ENCODE data around the gene PEDS1.
"Not testable (repeated sequence)": the region's sequence is repeated elsewhere in the genome, so short reads cannot be mapped to it uniquely, and the experiment has no call there.

PEDS1 gene

DNA sequence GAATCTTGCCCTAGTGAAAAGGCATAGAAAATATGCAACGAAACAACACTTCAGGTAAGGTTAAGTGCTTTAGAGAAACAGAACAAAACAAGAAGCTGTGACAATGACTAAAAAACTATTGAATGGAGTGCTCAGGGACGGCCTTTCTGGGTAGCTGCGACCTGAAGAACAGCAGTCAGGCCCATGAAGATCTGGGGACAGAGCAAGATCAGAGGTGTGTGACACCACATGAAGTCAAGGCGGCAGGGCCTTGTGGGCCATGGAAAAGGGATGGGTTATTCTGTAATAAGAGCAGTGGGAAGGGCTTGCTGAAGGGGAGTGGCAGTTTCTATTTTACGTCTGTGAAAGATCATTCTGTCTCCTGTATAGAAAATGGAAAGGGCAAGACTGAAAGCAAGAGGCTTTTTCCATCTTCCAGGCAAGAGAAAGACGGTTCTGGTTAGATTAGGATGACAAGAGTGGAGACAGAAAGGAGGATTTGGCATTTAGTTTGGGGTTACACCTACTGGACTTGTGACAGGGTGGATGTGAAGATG, 45.7 kb downstream of the PEDS1 start:
- Histone ChIP-seq H3K27me3 (ENCODE audit: insufficient read depth, poor library complexity, severe bottlenecking) (no peaks in the 10 kb centered on the region), H3K27ac (replicated peaks) (no peak overlapping the region), H3K4me3 (replicated peaks; ENCODE audit: insufficient read depth, low read length) (no peak overlapping the region)
- TF ChIP-seq REST (IDR thresholded peaks at IDR 0.05; ENCODE audit: insufficient replicate concordance, low read depth) = no peak
- no peak for TF ChIP-seq GABPA (IDR thresholded peaks at IDR 0.05; ENCODE audit: low read depth)
- TF ChIP-seq CTCF (IDR thresholded peaks at IDR 0.05; ENCODE audit: insufficient read depth, low read length) = no peak
- no peak for TF ChIP-seq SPI1 (IDR thresholded peaks at IDR 0.05; ENCODE audit: borderline replicate concordance, low read depth)
- no peak for TF ChIP-seq POLR2AphosphoS5 (IDR thresholded peaks at IDR 0.05; ENCODE audit: low read depth)
- no peak for DNase-seq (ENCODE audit: low read depth in 1 of 2, low spot score in 1 of 2)

- no peak for TF ChIP-seq GABPA (IDR thresholded peaks at IDR 0.05; ENCODE audit: low read depth)
- TF ChIP-seq SPI1 (IDR thresholded peaks at IDR 0.05; ENCODE audit: borderline replicate concordance, low read depth) = no peak
- TF ChIP-seq CTCF (IDR thresholded peaks at IDR 0.05; ENCODE audit: insufficient read depth, low read length) = no peak
- no peak for TF ChIP-seq REST (IDR thresholded peaks at IDR 0.05; ENCODE audit: insufficient replicate concordance, low read depth)
- no peak for TF ChIP-seq POLR2AphosphoS5 (IDR thresholded peaks at IDR 0.05; ENCODE audit: low read depth)
- no peak overlapping the region for H3K27ac ChIP-seq (replicated peaks)
- no peaks in the 10 kb centered on the region for H3K27me3 ChIP-seq (ENCODE audit: insufficient read depth, poor library complexity, severe bottlenecking)
- DNase-seq (ENCODE audit: low read depth in 1 of 2, low spot score in 1 of 2) = no peak
- H3K4me3 ChIP-seq (replicated peaks; ENCODE audit: insufficient read depth, low read length) = no peak overlapping the region
These were observed 46.4 kb downstream of the PEDS1 start for GRCh38 chr20:50107086-50107660.

DNA sequence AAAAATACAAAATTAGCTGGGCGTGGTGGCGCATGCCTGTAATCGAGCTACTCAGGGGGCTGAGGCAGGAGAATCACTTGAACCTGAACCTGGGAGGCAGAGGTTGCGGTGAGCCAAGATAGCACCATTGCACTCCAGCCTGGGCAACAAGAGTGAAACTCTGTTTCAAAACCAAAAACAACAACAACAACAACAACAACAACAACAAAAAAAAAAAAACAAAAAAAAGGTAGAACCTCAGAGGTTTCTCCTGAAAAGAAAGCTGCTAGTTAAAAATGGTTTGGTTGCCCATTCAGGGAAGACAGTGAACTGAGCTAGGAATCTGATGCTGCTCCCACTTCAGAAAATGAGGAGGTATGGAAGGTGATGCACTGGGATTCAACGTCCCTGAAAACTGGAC, 46.9 kb downstream of the PEDS1 start:
- not testable (repeated sequence) for DNase-seq (ENCODE audit: low read depth in 1 of 2, low spot score in 1 of 2); H3K4me3 ChIP-seq (replicated peaks; ENCODE audit: insufficient read depth, low read length); H3K27me3 ChIP-seq (ENCODE audit: insufficient read depth, poor library complexity, severe bottlenecking); H3K27ac ChIP-seq (replicated peaks)

All from HL-60 (cell line).